Frontal cortex (tissue), 4 donors: ENCODE measurements around the gene SLC25A15. TPM values are rescaled to one million over a fixed set of nuclear protein-coding genes. Genes with fewer than 3 reads are reported as not detected.
"Not testable (repeated sequence)": the region's sequence is repeated elsewhere in the genome, so short reads cannot be mapped to it uniquely, and the experiment has no call there.

Experiments used
- DNase-seq, 2 donors: peaks; one replicate each; pipeline ENCODE4 v3.0.0; 2012; ENCODE audit warnings: low spot score in 2 of 2
- FAIRE-seq: peaks from 2 replicates; lab custom pipeline; 2012; peaks lifted over from hg19 to GRCh38; lab: Jason Lieb, UNC
- total RNA-seq: library from RNA; depleted of rRNA; stranded (reverse); fragments of >200 nt; gene quantifications from one replicate; pipeline ENCODE4 v1.2.3, GENCODE V29; 2014
- donor health status: control.
- donor health status: control.
- donor health status: control.

SLC25A15 gene
- total RNA-seq, 1 donor from 2014 or later: 22.4 TPM

- no peak for FAIRE-seq
- DNase-seq: no peak
Measured at GRCh38 chr13:40780822-40781401, 8.5 kb upstream of the SLC25A15 start.

GRCh38 chr13:40781717-40782116 lies 7.7 kb upstream of the SLC25A15 start:
- DNase-seq (no peak), FAIRE-seq (no peak)

- DNase-seq, FAIRE-seq: not testable (repeated sequence)
Measured at GRCh38 chr13:40782971-40783370, 6.4 kb upstream of the SLC25A15 start.

- DNase-seq (no peak), FAIRE-seq (no peak)
Measured at GRCh38 chr13:40784540-40784939, 4.9 kb upstream of the SLC25A15 start.

GRCh38 chr13:40786568-40786996 lies 2.8 kb upstream of the SLC25A15 start:
- FAIRE-seq (no peak), DNase-seq (no peak)

GRCh38 chr13:40787062-40787461 lies 2.3 kb upstream of the SLC25A15 start:
- FAIRE-seq (no peak), DNase-seq (no peak)

GRCh38 chr13:40788540-40789274 lies 704 bp upstream of the SLC25A15 start:
- not testable (repeated sequence) for DNase-seq

GRCh38 chr13:40790154-40790616 lies 774 bp downstream of the SLC25A15 start:
- peak in 1 of 2 donors; percentile 17 for DNase-seq
- FAIRE-seq: no peak

More at GRCh38 chr13:40788540-40789274, 704 bp upstream of the SLC25A15 start:
- not testable (repeated sequence) for FAIRE-seq

- no peak for FAIRE-seq
Measured at GRCh38 chr13:40792284-40793051, 3.1 kb downstream of the SLC25A15 start.

GRCh38 chr13:40793339-40793738 lies 3.9 kb downstream of the SLC25A15 start:
- FAIRE-seq (no peak), DNase-seq (no peak)

More at GRCh38 chr13:40792284-40793051, 3.1 kb downstream of the SLC25A15 start:
- DNase-seq: no peak

- FAIRE-seq (no peak), DNase-seq (no peak)
Measured at GRCh38 chr13:40794414-40795368, 5.3 kb downstream of the SLC25A15 start.

GRCh38 chr13:40796649-40797048 lies 7.2 kb downstream of the SLC25A15 start:
- no peak for DNase-seq
- FAIRE-seq: no peak

GRCh38 chr13:40798380-40798779 lies 9.0 kb downstream of the SLC25A15 start:
- FAIRE-seq: no peak

GRCh38 chr13:40799508-40799907 lies 10.1 kb downstream of the SLC25A15 start:
- no peak for DNase-seq
- no peak for FAIRE-seq

More at GRCh38 chr13:40798380-40798779, 9.0 kb downstream of the SLC25A15 start:
- no peak for DNase-seq

GRCh38 chr13:40800559-40800958 lies 11.1 kb downstream of the SLC25A15 start:
- DNase-seq (no peak), FAIRE-seq (no peak)

- DNase-seq (no peak), FAIRE-seq (no peak)
Measured at GRCh38 chr13:40801255-40802217, 12.1 kb downstream of the SLC25A15 start.

GRCh38 chr13:40803316-40803715 lies 13.9 kb downstream of the SLC25A15 start:
- FAIRE-seq: no peak
- no peak for DNase-seq

- DNase-seq: no peak
- no peak for FAIRE-seq
Measured at GRCh38 chr13:40806241-40806640, 16.8 kb downstream of the SLC25A15 start.
